HepG2 (cell line): Measurements from ENCODE around the gene H6PD. TPM values are rescaled to one million over a fixed set of nuclear protein-coding genes. Genes with fewer than 3 reads are reported as not detected.

Source experiments
- CEBPB ChIP-seq: IDR thresholded peaks from 2 replicates; pipeline ENCODE4 v1.6.1; 2011; ENCODE audit warnings: low read depth, low read length, improper control_type of control experiment, borderline replicate concordance
- CEBPG ChIP-seq: IDR thresholded peaks from 2 replicates; pipeline ENCODE4 v1.6.1; 2016
- EP300 ChIP-seq, 3 experiments: sonication (generic) in 1 of 3; formaldehyde crosslinking in 1 of 3; IDR thresholded peaks; 2 replicates each; pipeline versions ENCODE4 v1.5.1 to v1.6.1; 2011 to 2020; ENCODE audit warnings: low read depth in 2 of 3, low read length in 2 of 3, borderline replicate concordance in 1 of 3, improper control_type of control experiment in 1 of 3, mild to moderate bottlenecking in 1 of 3, missing genetic modification reagents in 1 of 3, moderate library complexity in 1 of 3
- GATAD2A ChIP-seq: IDR thresholded peaks from 2 replicates; pipeline ENCODE4 v1.6.1; 2016
- MED1 ChIP-seq: sonication (generic); formaldehyde crosslinking; IDR thresholded peaks from 2 replicates; pipeline ENCODE4 v1.4.0; 2020; ENCODE audit warnings: missing genetic modification reagents
- PHF21A ChIP-seq: sonication (generic); formaldehyde crosslinking; IDR thresholded peaks from 2 replicates; pipeline ENCODE4 v1.5.0; 2020; ENCODE audit warnings: mild to moderate bottlenecking, missing genetic modification reagents
- PPARG ChIP-seq: conservative IDR thresholded peaks from 2 replicates; pipeline ENCODE4 v1.6.1; 2016; ENCODE audit warnings: missing biosample characterization, missing genetic modification reagents
- TFAP4 ChIP-seq: sonication (generic); IDR thresholded peaks from 2 replicates; pipeline ENCODE4 v1.6.1; 2016; ENCODE audit warnings: low read depth, borderline replicate concordance
- THAP11 ChIP-seq: IDR thresholded peaks from 2 replicates; pipeline ENCODE4 v1.6.1; 2016; ENCODE audit warnings: missing biosample characterization, missing genetic modification reagents
- THAP7 ChIP-seq: sonication (generic); formaldehyde crosslinking; IDR thresholded peaks from 2 replicates; pipeline ENCODE4 v1.8.1; 2023; ENCODE audit warnings: mild to moderate bottlenecking, missing genetic modification reagents
- XRCC5 ChIP-seq: fragments of 200-400 bp; formaldehyde crosslinking; optimal IDR thresholded peaks from 2 replicates; pipeline ENCODE3; 2017; ENCODE audit warnings: mild to moderate bottlenecking, low read length
- ZFP36L2 ChIP-seq: sonication (generic); formaldehyde crosslinking; IDR thresholded peaks from 2 replicates; pipeline ENCODE4 v1.4.0; 2020; ENCODE audit warnings: missing genetic modification reagents
- ZNF609 ChIP-seq: sonication (generic); formaldehyde crosslinking; IDR thresholded peaks from 2 replicates; pipeline ENCODE4 v1.4.0; 2020; ENCODE audit warnings: mild to moderate bottlenecking, missing genetic modification reagents, borderline replicate concordance
- ZNF782 ChIP-seq: sonication (generic); formaldehyde crosslinking; IDR thresholded peaks from 2 replicates; pipeline ENCODE4 v1.4.0; 2020; ENCODE audit warnings: missing genetic modification reagents, mild to moderate bottlenecking, borderline replicate concordance
- ZNF878 ChIP-seq: sonication (generic); formaldehyde crosslinking; IDR thresholded peaks from 2 replicates; pipeline ENCODE4 v1.8.1; 2023; ENCODE audit warnings: mild to moderate bottlenecking, missing genetic modification reagents, moderate library complexity
- ZSCAN25 ChIP-seq: sonication (generic); formaldehyde crosslinking; IDR thresholded peaks from 2 replicates; pipeline ENCODE4 v1.8.0; 2022; ENCODE audit warnings: mild to moderate bottlenecking, missing genetic modification reagents
- polyA plus RNA-seq, 8 experiments: library from polyadenylated mRNA; depleted of rRNA in 3 of 8; stranded (reverse) in 7 of 8; unstranded in 1 of 8; fragments of >200 nt; fragmentation: Illumina TruSeq in 4 of 8; extraction: Trizol in 4 of 8; gene quantifications; 2 replicates each; pipeline versions ENCODE4 v1.2.1 to v1.2.3, GENCODE V29; 2011 to 2016; ENCODE audit warnings: low read depth in 4 of 8, missing spikeins in 1 of 8, mixed read lengths in 1 of 8; ENCODE audit not compliant: insufficient read depth in 1 of 8
- total RNA-seq, 5 experiments: library from RNA; depleted of rRNA; stranded (reverse); fragments of >200 nt; fragmentation: Illumina TruSeq; extraction: Trizol; gene quantifications; 2 replicates each; pipeline ENCODE4 v1.2.3, GENCODE V29; 2016; ENCODE audit warnings: low read depth in 1 of 5
- TF ChIP-seq, protein P1 (sequence below): sonication (generic); formaldehyde crosslinking; IDR thresholded peaks from 2 replicates; pipeline ENCODE4 v1.5.1; 2020; ENCODE audit warnings: mild to moderate bottlenecking, moderate library complexity, missing genetic modification reagents
- TF ChIP-seq, protein P2 (sequence below): sonication (generic); formaldehyde crosslinking; IDR thresholded peaks from 2 replicates; pipeline ENCODE4 v1.4.0; 2020; ENCODE audit warnings: low read depth, missing genetic modification reagents

Gene H6PD
- total and polyA plus RNA-seq, 2 of the 13 experiments (the other 11 are each of a cell fraction or from before 2014, with no cell fraction given) = 9.3 to 14.1 TPM

DNA sequence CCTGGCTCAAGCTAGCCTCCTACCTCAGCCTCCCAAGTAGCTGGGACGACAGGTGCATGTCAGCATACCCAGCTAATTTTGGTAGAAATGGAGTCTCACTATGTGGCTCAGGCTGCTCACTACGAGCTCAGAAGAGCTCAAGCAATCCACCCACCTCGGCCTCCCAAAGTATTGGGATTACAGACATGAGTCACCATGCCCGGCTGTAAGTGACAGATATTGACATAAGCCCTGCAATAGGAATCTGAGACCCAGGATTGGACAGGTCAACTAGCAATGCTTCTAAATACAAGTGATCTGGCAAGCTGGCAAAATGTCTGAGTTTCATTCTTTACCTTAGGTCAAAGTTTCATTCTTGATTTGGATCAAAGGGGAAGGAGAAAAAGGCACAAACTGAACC is 40.5 kb upstream of the H6PD start (continued):
- TF ChIP-seq XRCC5 (peak; percentile 26), THAP11 (CRISPR knock-in tag) (0 out of 2 replicates have a peak, but pooled peaks have one; percentile 25), PPARG (CRISPR knock-in tag) (peak; percentile 52; the same call in 1 of the 2 replicates), CEBPG (CRISPR knock-in tag) (peak; percentile 57), CEBPB (peak; percentile 58; the same call in 1 of the 2 replicates), ZNF878 (CRISPR knock-in tag) (0 out of 2 replicates have a peak, but pooled peaks have one; percentile 35), ZNF609 (CRISPR knock-in tag) (peak; percentile 40; the same call in 1 of the 2 replicates), TFAP4 (peak; percentile 38; the same call in 1 of the 2 replicates), THAP7 (CRISPR knock-in tag) (no peak), ZSCAN25 (no peak), PHF21A (CRISPR knock-in tag) (peak; percentile 53; the same call in 1 of the 2 replicates), EP300 (IDR thresholded peaks at IDR 0.05; ENCODE audit: low read depth in 2 of 2, low read length in 2 of 2) (no peak; a peak in 1 of 4 replicates), EP300 (CRISPR knock-in tag; IDR thresholded peaks at IDR 0.05; ENCODE audit: borderline replicate concordance) (0 out of 2 replicates have a peak, but pooled peaks have one; percentile 26), MED1 (CRISPR knock-in tag) (peak; percentile 38; the same call in 1 of the 2 replicates), ZNF782 (CRISPR knock-in tag) (no peak), GATAD2A (peak; percentile 59), ZFP36L2 (CRISPR knock-in tag) (no peak)
- TF ChIP-seq, protein P1, sequence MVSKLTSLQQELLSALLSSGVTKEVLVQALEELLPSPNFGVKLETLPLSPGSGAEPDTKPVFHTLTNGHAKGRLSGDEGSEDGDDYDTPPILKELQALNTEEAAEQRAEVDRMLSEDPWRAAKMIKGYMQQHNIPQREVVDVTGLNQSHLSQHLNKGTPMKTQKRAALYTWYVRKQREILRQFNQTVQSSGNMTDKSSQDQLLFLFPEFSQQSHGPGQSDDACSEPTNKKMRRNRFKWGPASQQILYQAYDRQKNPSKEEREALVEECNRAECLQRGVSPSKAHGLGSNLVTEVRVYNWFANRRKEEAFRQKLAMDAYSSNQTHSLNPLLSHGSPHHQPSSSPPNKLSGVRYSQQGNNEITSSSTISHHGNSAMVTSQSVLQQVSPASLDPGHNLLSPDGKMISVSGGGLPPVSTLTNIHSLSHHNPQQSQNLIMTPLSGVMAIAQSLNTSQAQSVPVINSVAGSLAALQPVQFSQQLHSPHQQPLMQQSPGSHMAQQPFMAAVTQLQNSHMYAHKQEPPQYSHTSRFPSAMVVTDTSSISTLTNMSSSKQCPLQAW (CRISPR knock-in tag) = no peak
- TF ChIP-seq, protein P2, sequence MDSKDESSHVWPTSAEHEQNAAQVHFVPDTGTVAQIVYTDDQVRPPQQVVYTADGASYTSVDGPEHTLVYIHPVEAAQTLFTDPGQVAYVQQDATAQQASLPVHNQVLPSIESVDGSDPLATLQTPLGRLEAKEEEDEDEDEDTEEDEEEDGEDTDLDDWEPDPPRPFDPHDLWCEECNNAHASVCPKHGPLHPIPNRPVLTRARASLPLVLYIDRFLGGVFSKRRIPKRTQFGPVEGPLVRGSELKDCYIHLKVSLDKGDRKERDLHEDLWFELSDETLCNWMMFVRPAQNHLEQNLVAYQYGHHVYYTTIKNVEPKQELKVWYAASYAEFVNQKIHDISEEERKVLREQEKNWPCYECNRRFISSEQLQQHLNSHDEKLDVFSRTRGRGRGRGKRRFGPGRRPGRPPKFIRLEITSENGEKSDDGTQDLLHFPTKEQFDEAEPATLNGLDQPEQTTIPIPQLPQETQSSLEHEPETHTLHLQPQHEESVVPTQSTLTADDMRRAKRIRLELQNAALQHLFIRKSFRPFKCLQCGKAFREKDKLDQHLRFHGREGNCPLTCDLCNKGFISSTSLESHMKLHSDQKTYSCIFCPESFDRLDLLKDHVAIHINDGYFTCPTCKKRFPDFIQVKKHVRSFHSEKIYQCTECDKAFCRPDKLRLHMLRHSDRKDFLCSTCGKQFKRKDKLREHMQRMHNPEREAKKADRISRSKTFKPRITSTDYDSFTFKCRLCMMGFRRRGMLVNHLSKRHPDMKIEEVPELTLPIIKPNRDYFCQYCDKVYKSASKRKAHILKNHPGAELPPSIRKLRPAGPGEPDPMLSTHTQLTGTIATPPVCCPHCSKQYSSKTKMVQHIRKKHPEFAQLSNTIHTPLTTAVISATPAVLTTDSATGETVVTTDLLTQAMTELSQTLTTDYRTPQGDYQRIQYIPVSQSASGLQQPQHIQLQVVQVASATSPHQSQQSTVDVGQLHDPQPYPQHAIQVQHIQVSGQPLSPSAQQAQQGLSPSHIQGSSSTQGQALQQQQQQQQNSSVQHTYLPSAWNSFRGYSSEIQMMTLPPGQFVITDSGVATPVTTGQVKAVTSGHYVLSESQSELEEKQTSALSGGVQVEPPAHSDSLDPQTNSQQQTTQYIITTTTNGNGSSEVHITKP = no peak
